Ishikawa (cell line): ENCODE data around the gene RAB11B.

ENCODE experiments used
- RAD21 ChIP-seq: IDR thresholded peaks from 2 replicates; pipeline ENCODE4 v1.6.1; 2012; ENCODE audit warnings: low read depth
- USF1 ChIP-seq: IDR thresholded peaks from 2 replicates; pipeline ENCODE4 v1.6.1; 2012
- ZBTB7A ChIP-seq: IDR thresholded peaks from 2 replicates; pipeline ENCODE4 v1.6.1; 2012; ENCODE audit warnings: low read depth

DNA sequence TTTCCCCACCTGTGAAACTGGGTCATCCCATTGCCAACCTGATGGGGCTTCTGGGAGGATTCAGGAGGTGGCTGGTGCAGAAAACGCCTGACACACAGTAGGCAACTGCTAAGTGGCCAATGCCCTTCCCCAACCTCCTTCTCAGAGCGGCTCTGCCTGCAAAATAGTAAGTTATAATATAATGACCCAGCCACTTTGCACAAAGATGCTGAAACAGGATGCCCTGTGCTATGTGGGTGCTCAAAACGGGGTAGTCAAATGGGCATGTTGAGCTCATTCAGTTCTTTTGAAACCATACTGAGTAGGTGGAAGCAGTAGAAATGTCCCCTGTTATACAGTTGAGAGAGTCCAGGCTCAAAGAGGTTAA, 23.5 kb downstream of the RAB11B start:
- no peak for TF ChIP-seq ZBTB7A
- TF ChIP-seq USF1 = no peak
- no peak for TF ChIP-seq RAD21
